Breast epithelium (tissue), 4 donors: ENCODE measurements around the gene MPI. TPM values are rescaled to one million over a fixed set of nuclear protein-coding genes. Genes with fewer than 3 reads are reported as not detected.

Experiments used
- DNase-seq, 2 donors: peaks; one replicate each; pipeline ENCODE4 v3.0.0-alpha.2; 2019; ENCODE audit warnings: low spot score in 2 of 2
- H3K27ac ChIP-seq, 2 donors: fragments of 200-600 bp; sonication (generic) in 1 of 2; one replicate each; pipeline ENCODE4 v1.5.1; 2016 to 2019; ENCODE audit warnings: mild to moderate bottlenecking in 1 of 2
- H3K27me3 ChIP-seq, 2 donors: fragments of 200-600 bp; sonication (generic) in 1 of 2; one replicate each; pipeline versions ENCODE4 v1.5.1 to v1.6.0; 2017 to 2019; ENCODE audit warnings: control low read depth in 1 of 2, mild to moderate bottlenecking in 1 of 2
- H3K36me3 ChIP-seq: fragments of 200-600 bp; one replicate; pipeline ENCODE4 v1.5.1; 2019
- H3K4me1 ChIP-seq, 2 donors: fragments of 200-600 bp; sonication (generic); one replicate each; pipeline ENCODE4 v1.5.1; 2016 to 2019; ENCODE audit warnings: control low read depth in 1 of 2
- H3K4me3 ChIP-seq, 3 donors: fragments of 200-600 bp; sonication (generic); 1 replicate in 2 of 3; 2 replicates in 1 of 3; pipeline ENCODE4 v1.5.1; 2016 to 2019; ENCODE audit warnings: mild to moderate bottlenecking in 3 of 3, moderate library complexity in 2 of 3
- H3K9me3 ChIP-seq, 2 donors: fragments of 200-600 bp; sonication (generic) in 1 of 2; one replicate each; pipeline ENCODE4 v1.5.1; 2016 to 2019; ENCODE audit warnings: control low read depth in 1 of 2
- CTCF ChIP-seq, 3 donors: fragments of 450-650 bp; IDR thresholded peaks; one replicate each; pipeline ENCODE4 v1.5.1; 2016 to 2017; ENCODE audit warnings: antibody characterized with exemption in 3 of 3, mild to moderate bottlenecking in 3 of 3, moderate library complexity in 3 of 3
- POLR2A ChIP-seq: fragments of 450-650 bp; IDR thresholded peaks from one replicate; pipeline ENCODE4 v1.6.1; 2016; ENCODE audit warnings: antibody characterized with exemption, mild to moderate bottlenecking, moderate library complexity
- POLR2AphosphoS5 ChIP-seq, 3 donors: sonication (generic); formaldehyde crosslinking; IDR thresholded peaks; one replicate each; pipeline ENCODE4 v1.6.1; 2017; ENCODE audit warnings: antibody characterized with exemption in 3 of 3
- intact Hi-C: fragments of 100-400 bp; cut with DNase I; formaldehyde crosslinking; loops from one replicate; pipeline ENCODE4 v1.15.1; 2023; ENCODE audit warnings: low total_unique reads
- total RNA-seq, 3 donors: library from RNA; depleted of rRNA; stranded (reverse); fragments of >200 nt; gene quantifications; one replicate each; pipeline ENCODE4 v1.1.0, GENCODE V29; 2016

MPI gene
- total RNA-seq, 3 donors from 2014 or later, result 42.7 to 70.1 (median 48.3) TPM

GRCh38 chr15:74856537-74856936, 33.3 kb upstream of the MPI start:
- TF ChIP-seq CTCF (IDR thresholded peaks at IDR 0.05) (no peak), POLR2A (no peak), POLR2AphosphoS5 (IDR thresholded peaks at IDR 0.05) (no peak)
- no peaks in the 10 kb centered on the region for H3K27me3 ChIP-seq
- DNase-seq, result no peak
- intact Hi-C loops, result no loop called here
- no peaks in the 10 kb centered on the region for H3K9me3 ChIP-seq
- peaks cover 9% of the 10 kb centered on the region for H3K36me3 ChIP-seq
- no peak overlapping the region for H3K27ac ChIP-seq
- H3K4me1 ChIP-seq, result no peaks in the 10 kb centered on the region
- H3K4me3 ChIP-seq, result no peak overlapping the region

- no peak overlapping the region for H3K4me3 ChIP-seq
- H3K27me3 ChIP-seq, result no peaks in the 10 kb centered on the region
- intact Hi-C loops, result no loop called here
- peaks cover 6% of the 10 kb centered on the region for H3K36me3 ChIP-seq
- H3K4me1 ChIP-seq, result no peaks in the 10 kb centered on the region
- H3K27ac ChIP-seq, result no peak overlapping the region
- no peak for DNase-seq
- no peak for TF ChIP-seq CTCF (IDR thresholded peaks at IDR 0.05)
- no peak for TF ChIP-seq POLR2AphosphoS5 (IDR thresholded peaks at IDR 0.05)
- TF ChIP-seq POLR2A, result no peak
- H3K9me3 ChIP-seq, result no peaks in the 10 kb centered on the region
These were observed 32.7 kb upstream of the MPI start for GRCh38 chr15:74857082-74857655.

- Histone ChIP-seq H3K27me3 (no peaks in the 10 kb centered on the region), H3K9me3 (no peaks in the 10 kb centered on the region), H3K36me3 (peaks cover under 1% of the 10 kb centered on the region), H3K4me1 (no peaks in the 10 kb centered on the region), H3K4me3 (no peak overlapping the region), H3K27ac (peak overlapping the region; percentile 14 to 19)
- no peak for TF ChIP-seq POLR2A
- DNase-seq, result no peak
- intact Hi-C loops, result no loop called here
These were observed 32.0 kb upstream of the MPI start for GRCh38 chr15:74857671-74858368.

DNA sequence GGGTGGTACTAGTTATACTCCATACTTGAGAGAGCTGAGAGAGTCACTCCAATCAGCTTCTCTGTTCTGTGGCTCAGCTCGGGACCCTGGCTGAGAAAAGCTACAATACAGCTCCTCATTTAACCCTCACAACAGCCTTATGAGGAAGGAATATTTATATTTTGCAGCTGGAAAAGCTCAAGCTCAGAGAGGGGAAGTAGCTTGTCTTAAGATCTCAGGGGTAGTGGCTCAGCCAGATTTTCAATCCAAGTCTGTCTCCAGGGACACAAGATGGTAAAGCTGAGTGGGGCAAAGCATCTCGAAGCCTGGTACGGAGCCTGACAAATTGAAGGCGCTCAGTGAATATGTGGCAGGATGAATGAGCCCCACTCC, 31.5 kb upstream of the MPI start:
- intact Hi-C loops, result no loop called here
- Histone ChIP-seq H3K27ac (peak overlapping the region; percentile 14 to 19), H3K27me3 (no peaks in the 10 kb centered on the region), H3K36me3 (no peaks in the 10 kb centered on the region), H3K4me3 (no peak overlapping the region), H3K4me1 (no peaks in the 10 kb centered on the region), H3K9me3 (no peaks in the 10 kb centered on the region)
- TF ChIP-seq POLR2A (no peak), POLR2AphosphoS5 (IDR thresholded peaks at IDR 0.05) (no peak), CTCF (IDR thresholded peaks at IDR 0.05) (no peak)
- no peak for DNase-seq

DNA sequence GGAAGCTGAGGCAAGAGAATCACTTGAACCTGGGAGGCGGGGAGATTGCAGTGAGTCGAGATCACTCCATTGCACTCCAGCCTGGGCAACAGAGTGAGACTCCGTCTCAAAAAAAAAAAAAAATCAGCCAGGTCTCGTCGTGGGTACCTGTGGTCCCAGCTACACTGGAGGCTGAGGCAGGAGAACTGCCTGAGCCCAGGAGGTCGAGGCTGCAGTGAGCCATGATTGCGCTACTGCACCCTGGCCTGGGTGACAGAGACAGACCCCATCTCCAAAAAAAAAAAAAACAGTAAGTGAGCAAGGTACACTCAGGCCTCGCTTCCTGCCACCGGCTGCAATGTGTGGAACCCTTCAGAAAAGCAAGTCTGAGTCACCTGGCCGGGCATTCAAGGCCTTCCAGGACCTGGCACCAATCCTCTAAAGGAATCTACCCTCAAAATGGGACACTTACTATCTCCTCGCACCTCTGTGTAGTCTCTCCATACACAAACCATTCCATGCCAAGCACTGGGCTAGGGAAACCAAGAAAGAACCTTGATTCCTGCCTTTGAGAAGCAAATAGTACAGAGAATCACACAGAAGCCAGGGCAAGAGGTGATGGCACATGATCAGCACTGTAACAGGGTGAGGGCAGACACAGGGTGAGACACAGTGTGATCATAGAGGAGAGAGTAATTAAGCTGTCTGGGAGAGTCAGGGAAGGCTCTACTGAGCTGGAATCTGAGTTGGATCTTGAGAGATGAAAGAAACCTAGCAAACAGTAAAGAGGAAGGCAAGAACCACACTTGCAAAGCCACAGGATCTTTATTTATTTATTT, 26.4 kb upstream of the MPI start:
- H3K27me3 ChIP-seq, result no peaks in the 10 kb centered on the region
- TF ChIP-seq CTCF (IDR thresholded peaks at IDR 0.05), result no peak
- TF ChIP-seq POLR2AphosphoS5 (IDR thresholded peaks at IDR 0.05), result no peak
- no peak for TF ChIP-seq POLR2A
- DNase-seq, result no peak
- H3K9me3 ChIP-seq, result no peaks in the 10 kb centered on the region
- H3K27ac ChIP-seq, result no peak overlapping the region
- no peak overlapping the region for H3K4me3 ChIP-seq
- intact Hi-C loops, result no loop called here
- peaks cover 0 to 6% of the 10 kb centered on the region in 2 donors for H3K4me1 ChIP-seq
- no peaks in the 10 kb centered on the region for H3K36me3 ChIP-seq
